ELR (cell line): Measurements from ENCODE around the gene SCAND1.

ENCODE experiments used
- DNase-seq: peaks from one replicate; pipeline ENCODE4 v3.0.0-alpha.2; 2015; ENCODE audit warnings: low read depth

SCAND1 gene

DNA sequence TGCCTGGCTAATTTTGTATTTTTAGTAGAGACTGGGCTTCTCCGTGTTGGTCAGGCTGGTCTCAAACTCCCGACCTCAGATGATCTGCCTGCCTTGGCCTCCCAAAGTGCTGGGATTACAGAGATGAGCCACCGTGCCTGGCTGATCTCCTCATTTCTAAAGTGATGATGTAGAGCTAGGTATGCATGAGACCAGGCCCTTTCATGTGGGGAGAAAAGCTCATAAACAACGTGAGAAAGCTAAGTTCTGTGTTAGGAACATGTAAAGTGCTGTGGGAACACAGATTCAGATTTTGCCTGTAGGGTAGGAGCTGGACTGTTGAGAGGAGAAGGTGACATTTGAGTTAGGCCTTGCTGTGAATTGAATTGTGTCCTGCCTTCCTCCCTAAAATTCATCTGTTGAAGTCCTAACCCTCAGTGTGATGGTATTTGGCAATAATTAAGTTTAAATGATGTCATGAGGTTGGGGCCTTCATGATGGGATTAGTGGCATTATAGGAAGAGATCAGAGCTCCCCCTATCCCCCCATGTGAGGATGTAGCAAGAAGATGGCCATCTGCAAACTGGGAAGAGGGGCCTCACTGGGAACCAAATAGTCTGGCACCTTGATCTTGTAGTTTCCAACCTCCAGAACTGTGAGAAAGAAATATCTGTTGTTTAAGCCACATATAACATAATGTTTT lies 49.2 kb downstream of the SCAND1 start:
- no peak for DNase-seq

DNA sequence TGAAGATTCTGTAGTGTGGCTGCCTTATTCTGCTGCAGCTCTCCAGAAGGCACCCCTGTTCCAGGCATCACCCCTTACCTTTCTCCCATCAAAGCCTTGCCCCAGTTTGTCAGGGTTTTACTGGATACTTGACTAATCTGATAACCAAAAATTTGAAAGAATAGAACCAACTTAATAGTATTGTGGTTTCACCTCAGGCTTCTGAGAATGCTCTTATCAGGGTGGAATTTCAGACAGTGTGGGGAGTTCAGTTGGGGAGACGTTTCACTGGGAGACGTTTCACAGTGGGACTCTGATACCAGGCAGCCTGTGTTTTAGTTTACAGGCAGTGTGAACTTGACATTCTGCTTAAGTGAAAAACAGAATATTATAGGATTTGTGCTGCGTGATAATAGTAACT lies 50.5 kb downstream of the SCAND1 start:
- DNase-seq = no peak
